Ovary (tissue), 9 donors: ENCODE results near the gene PARS2. TPM values are rescaled to one million over a fixed set of nuclear protein-coding genes. Genes with fewer than 3 reads are reported as not detected.

Source experiments
- DNase-seq, 5 donors: peaks; one replicate each; pipeline ENCODE4 v3.0.0-alpha.2; 2019 to 2020
- H3K27ac ChIP-seq, 2 donors: fragments of 200-600 bp; one replicate each; pipeline versions ENCODE4 v1.5.1 to v1.8.0; 2019 to 2022
- H3K27me3 ChIP-seq: fragments of 200-600 bp; one replicate; pipeline ENCODE4 v1.8.0; 2022
- H3K36me3 ChIP-seq: fragments of 200-600 bp; sonication (generic); one replicate; pipeline ENCODE4 v1.5.1; 2019
- H3K4me1 ChIP-seq: one replicate; pipeline ENCODE4 v1.8.1; 2013; ENCODE audit warnings: mild to moderate bottlenecking, moderate library complexity; ENCODE audit not compliant: insufficient read depth
- H3K4me3 ChIP-seq: fragments of 200-600 bp; sonication (generic); one replicate; pipeline ENCODE4 v1.5.1; 2017
- H3K9me3 ChIP-seq, 2 donors: fragments of 200-600 bp in 1 of 2; sonication (generic) in 1 of 2; one replicate each; pipeline versions ENCODE4 v1.5.1 to v1.8.1; 2013 to 2019; ENCODE audit warnings: mild to moderate bottlenecking in 1 of 2, moderate library complexity in 1 of 2
- EP300 ChIP-seq: sonication (generic); formaldehyde crosslinking; IDR thresholded peaks from one replicate; pipeline ENCODE4 v1.6.1; 2017; ENCODE audit warnings: antibody characterized with exemption
- POLR2A ChIP-seq: fragments of 450-650 bp; IDR thresholded peaks from one replicate; pipeline ENCODE4 v1.6.1; 2017; ENCODE audit warnings: antibody characterized with exemption, mild to moderate bottlenecking, moderate library complexity
- WGBS, 3 donors: extraction: QIAGEN DNeasy Blood & Tissue Kit in 1 of 3; methylation state at CpG; one replicate each; pipeline versions ENCODE4 v1.1.5 to v1.1.7; 2013 to 2017; 5-methylcytosine and 5-hydroxymethylcytosine counted together
- intact Hi-C, 4 donors: fragments of 100-400 bp; cut with DNase I; formaldehyde crosslinking; loops; one replicate each; pipeline versions ENCODE4 v1.11.0 to v1.15.1; 2022 to 2023
- polyA plus RNA-seq, 2 donors: library from polyadenylated mRNA; stranded (reverse); fragments of 200-250 nt in 1 of 2; fragments of 350-450 nt in 1 of 2; fragmentation: Illumina TruSeq in 1 of 2; extraction: RNeasy Lipid Tissue Mini Kit (QIAGEN cat#74804) in 1 of 2; gene quantifications; one replicate each; pipeline ENCODE4 v1.2.3, GENCODE V29; 2013 to 2014
- total RNA-seq, 7 donors: library from RNA; depleted of rRNA in 2 of 7; stranded (reverse); fragments of >200 nt in 2 of 7; fragmentation: NEBNext Ultra II Directional in 3 of 7; extraction: Animal tissue kit (Norgen Biotek cat#: 25700) in 3 of 7; gene quantifications; one replicate each; pipeline versions ENCODE4 v1.1.0 to v1.2.4, GENCODE V29; 2016 to 2023
- TF ChIP-seq, protein P1 (sequence below), 3 donors: fragments of 450-650 bp in 2 of 3; fragments of 200-600 bp in 1 of 3; IDR thresholded peaks; one replicate each; pipeline versions ENCODE4 v1.5.1 to v1.8.0; 2016 to 2022; ENCODE audit warnings: antibody characterized with exemption in 3 of 3, mild to moderate bottlenecking in 1 of 3
- donor health status: DM: no; HTN: no; CAD: no; lungs with moderate emphysema.
- donor health status: DM: no; HTN: no; CAD: no.
- donor health status: Bipolar disorder and iron deficiency.
- donor health status: DM: yes; HTN: yes; CAD: no.
- donor health status: DM: no; HTN: no; CAD: no.
- donor health status: DM: yes; HTN: yes; CAD: no.

The PARS2 gene
- total and polyA plus RNA-seq, 9 donors: 3.2 to 9.6 (median 6.4) TPM

DNA sequence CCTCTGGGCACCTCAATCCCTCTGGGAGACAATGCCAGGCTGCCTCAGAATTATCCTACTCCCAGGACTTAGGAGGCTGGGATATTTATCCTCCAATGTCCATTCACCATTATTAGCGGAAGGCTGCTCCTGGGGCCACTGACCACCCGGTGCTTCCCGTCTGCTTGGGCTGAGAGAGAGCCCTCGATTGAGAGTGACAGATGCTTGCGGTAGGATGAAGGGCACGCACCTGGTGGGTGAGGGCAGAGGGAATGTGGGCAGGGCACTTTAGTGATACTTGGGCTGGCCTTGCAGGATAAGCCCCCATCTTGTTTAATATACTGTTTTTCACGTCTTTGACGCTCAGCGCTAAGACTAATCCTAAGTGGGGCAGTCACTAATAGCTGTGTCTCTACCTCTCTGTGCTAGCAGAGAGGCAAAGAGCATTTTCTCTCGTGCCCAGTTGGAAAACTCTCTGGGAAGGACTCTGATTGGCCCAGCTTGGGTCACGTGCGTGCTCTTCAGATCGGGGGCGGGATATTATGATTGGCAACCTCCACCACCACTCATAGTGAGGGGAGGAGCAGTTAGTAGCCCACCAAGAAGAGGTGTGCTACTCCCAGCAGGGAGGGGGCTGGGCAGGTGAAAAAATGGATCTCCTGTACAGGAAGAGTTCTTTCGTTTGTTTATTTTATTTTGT lies 10.6 kb upstream of the PARS2 start:
- no peak for TF ChIP-seq POLR2A
- 60 to 67% (median 64%) methylated on average over 15 of the region's 15 CpGs for WGBS, 3 donors
- Histone ChIP-seq H3K4me3 (no peak overlapping the region), H3K27me3 (no peaks in the 10 kb centered on the region), H3K9me3 (no peaks in the 10 kb centered on the region), H3K36me3 (no peaks in the 10 kb centered on the region), H3K4me1 (no peaks in the 10 kb centered on the region), H3K27ac (no peak overlapping the region)
- intact Hi-C loops: no loop called here
- no peak for DNase-seq

DNA sequence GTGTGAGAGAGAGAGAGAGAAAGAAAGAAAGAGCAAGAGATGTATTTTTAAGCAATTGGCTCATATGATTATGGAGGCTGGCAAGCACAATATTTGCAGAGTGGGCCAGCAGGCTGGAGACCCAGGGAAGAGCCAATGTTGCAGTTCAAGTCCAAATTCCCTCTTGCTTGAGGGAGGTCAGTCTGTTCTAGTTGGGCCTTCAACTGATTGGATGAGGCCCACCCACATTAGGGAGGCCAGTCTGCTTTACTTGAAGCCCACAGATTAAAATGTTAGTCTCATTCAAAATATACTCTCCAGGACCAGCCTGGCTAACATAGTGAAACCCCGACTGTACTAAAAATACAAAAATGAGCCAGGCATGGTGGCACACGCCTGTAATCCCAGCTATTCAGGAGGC lies 8.6 kb upstream of the PARS2 start:
- H3K9me3 ChIP-seq: no peaks in the 10 kb centered on the region
- no peaks in the 10 kb centered on the region for H3K36me3 ChIP-seq
- no peak for DNase-seq
- 90 to 92% (median 90%) methylated on average over 2 of the region's 2 CpGs for WGBS, 3 donors
- no peak overlapping the region for H3K27ac ChIP-seq
- no peak for TF ChIP-seq POLR2A
- no peak for TF ChIP-seq EP300
- TF ChIP-seq, protein P1, sequence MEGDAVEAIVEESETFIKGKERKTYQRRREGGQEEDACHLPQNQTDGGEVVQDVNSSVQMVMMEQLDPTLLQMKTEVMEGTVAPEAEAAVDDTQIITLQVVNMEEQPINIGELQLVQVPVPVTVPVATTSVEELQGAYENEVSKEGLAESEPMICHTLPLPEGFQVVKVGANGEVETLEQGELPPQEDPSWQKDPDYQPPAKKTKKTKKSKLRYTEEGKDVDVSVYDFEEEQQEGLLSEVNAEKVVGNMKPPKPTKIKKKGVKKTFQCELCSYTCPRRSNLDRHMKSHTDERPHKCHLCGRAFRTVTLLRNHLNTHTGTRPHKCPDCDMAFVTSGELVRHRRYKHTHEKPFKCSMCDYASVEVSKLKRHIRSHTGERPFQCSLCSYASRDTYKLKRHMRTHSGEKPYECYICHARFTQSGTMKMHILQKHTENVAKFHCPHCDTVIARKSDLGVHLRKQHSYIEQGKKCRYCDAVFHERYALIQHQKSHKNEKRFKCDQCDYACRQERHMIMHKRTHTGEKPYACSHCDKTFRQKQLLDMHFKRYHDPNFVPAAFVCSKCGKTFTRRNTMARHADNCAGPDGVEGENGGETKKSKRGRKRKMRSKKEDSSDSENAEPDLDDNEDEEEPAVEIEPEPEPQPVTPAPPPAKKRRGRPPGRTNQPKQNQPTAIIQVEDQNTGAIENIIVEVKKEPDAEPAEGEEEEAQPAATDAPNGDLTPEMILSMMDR (IDR thresholded peaks at IDR 0.05): no peak
- H3K4me3 ChIP-seq: no peak overlapping the region
- no peaks in the 10 kb centered on the region for H3K27me3 ChIP-seq
- no peaks in the 10 kb centered on the region for H3K4me1 ChIP-seq
- intact Hi-C loops: no loop called here

DNA sequence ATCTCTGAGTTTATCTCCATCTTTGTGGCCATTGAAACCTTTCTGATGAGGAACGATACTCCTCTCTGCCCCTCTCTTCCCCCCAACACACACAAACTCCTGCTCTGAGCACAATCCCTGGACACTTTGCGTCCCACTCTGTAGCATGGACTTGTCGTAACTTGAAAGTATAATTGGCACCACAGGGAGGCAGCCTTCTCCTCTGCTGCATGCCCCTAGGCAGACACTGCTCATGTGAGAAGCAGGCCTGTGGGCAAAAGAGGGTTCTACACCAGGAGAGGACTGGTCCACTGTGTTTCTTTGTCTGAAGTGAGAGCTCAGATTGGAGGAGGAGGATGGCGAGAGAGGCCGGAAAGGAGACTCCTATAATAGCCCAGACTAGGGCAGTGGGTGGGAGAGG lies 3.8 kb upstream of the PARS2 start:
- no peak overlapping the region for H3K4me3 ChIP-seq
- no peaks in the 10 kb centered on the region for H3K27me3 ChIP-seq
- WGBS, 3 donors: 61 to 87% (median 80%) methylated on average over 5 of the region's 5 CpGs
- peaks cover 1% of the 10 kb centered on the region for H3K4me1 ChIP-seq
- no peaks in the 10 kb centered on the region for H3K9me3 ChIP-seq
- no peak for DNase-seq
- intact Hi-C loops: no loop called here
- TF ChIP-seq EP300: no peak
- TF ChIP-seq, protein P1 (IDR thresholded peaks at IDR 0.05): no peak
- TF ChIP-seq POLR2A: no peak
- no peak overlapping the region for H3K27ac ChIP-seq
- no peaks in the 10 kb centered on the region for H3K36me3 ChIP-seq

GRCh38 chr1:54767526-54767925 lies 3.2 kb upstream of the PARS2 start:
- 61 to 73% (median 72%) methylated on average over 6 of the region's 6 CpGs for WGBS, 3 donors
- no peak for DNase-seq
- Histone ChIP-seq H3K27me3 (no peaks in the 10 kb centered on the region), H3K4me3 (no peak overlapping the region), H3K36me3 (no peaks in the 10 kb centered on the region), H3K9me3 (no peaks in the 10 kb centered on the region), H3K27ac (no peak overlapping the region), H3K4me1 (peaks cover 1% of the 10 kb centered on the region)
- TF ChIP-seq POLR2A (no peak), EP300 (no peak)
- TF ChIP-seq, protein P1 (IDR thresholded peaks at IDR 0.05): no peak
- intact Hi-C loops: no loop called here

DNA sequence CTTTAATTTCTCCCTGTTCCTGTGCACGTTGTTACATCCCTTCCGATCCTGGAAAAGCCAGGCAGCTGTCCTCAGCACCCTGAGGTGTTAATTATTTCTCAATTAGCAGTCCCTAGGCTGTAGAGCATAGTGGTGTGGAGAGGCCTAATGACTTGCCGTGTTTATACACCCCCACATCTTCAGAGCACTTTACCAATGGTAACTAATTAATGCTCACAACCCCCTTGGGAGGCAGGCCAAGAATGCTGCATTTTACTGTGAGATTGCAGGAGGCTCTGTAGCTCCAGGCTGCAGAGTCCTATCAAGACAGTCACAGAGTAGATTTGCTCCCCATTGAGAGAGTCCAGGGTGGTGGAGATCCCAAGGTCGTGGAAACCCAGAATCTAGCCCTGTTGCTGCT lies 2.4 kb upstream of the PARS2 start:
- H3K27ac ChIP-seq: no peak overlapping the region
- TF ChIP-seq, protein P1 (IDR thresholded peaks at IDR 0.05): no peak
- TF ChIP-seq EP300 (no peak), POLR2A (no peak)
- DNase-seq: no peak
- intact Hi-C loops: no loop called here
- no peak overlapping the region for H3K4me3 ChIP-seq
- whole genome bisulfite sequencing, 3 donors: 11 to 20% (median 20%) methylated on average over 4 of the region's 4 CpGs
- H3K36me3 ChIP-seq: no peaks in the 10 kb centered on the region
- H3K4me1 ChIP-seq: peaks cover 1% of the 10 kb centered on the region
- no peaks in the 10 kb centered on the region for H3K27me3 ChIP-seq
- H3K9me3 ChIP-seq: no peaks in the 10 kb centered on the region
